Measurements from ENCODE around the gene SUPT20H. TPM values are rescaled to one million over a fixed set of nuclear protein-coding genes. Genes with fewer than 3 reads are reported as not detected.

Gene SUPT20H
- total and polyA plus RNA-seq, 10 of the 15 experiments (the other 5 are each of a cell fraction or from before 2014, with no cell fraction given) = 12.3 to 69.8 (median 47.5) TPM

GRCh38 chr13:36998624-36999041, 60.9 kb downstream of the SUPT20H start:
- ChIA-PET RAD21 (ENCODE audit: unreplicated experiment) (no interaction called here), POLR2A (no interaction called here), CTCF (interaction anchor here (1.3 to 1.9 kb wide), 2 partner anchors 17 to 140 kb away, joined by 5 to 8 read pairs; no protein-coding TSS in a partner anchor), SMC1A (ENCODE audit: uncharacterized antibody, unreplicated experiment) (interaction anchor here (0.9 to 1.6 kb wide), 2 partner anchors 16 to 67 kb away, joined by 3 to 4 read pairs; no protein-coding TSS in a partner anchor)
- in situ Hi-C loops (cut with MboI) = no loop called here
- peak overlapping the region; percentile 100 for H3K4me3 ChIP-seq
- no TSS peak for BruUV-seq (replicated peaks)
- peak overlapping the region; percentile 86 for H3K9ac ChIP-seq (ENCODE audit: control insufficient read depth, insufficient read depth, low read length)
- intact Hi-C loops (cut with micrococcal nuclease; ENCODE audit: unreplicated experiment) = loop anchor here (2.0 to 5.0 kb wide), 2 partner anchors 70 to 651 kb away; partner anchors contain the start of gene SPART
- under 1% methylated on average over 21 of the region's 21 CpGs for WGBS (ENCODE audit: insufficient coverage, insufficient replicate concordance, low lambda C conversion rate, missing lambda C conversion rate)
- H3K79me2 ChIP-seq (ENCODE audit: control insufficient read depth, insufficient read depth, low read length) = peaks cover 50% of the 10 kb centered on the region
- no peaks in the 10 kb centered on the region for H3K9me3 ChIP-seq (replicated peaks; ENCODE audit: control insufficient read depth, insufficient read depth, low read length)
- TF ChIP-seq USF2 (IDR thresholded peaks at IDR 0.05; ENCODE audit: borderline replicate concordance, low read depth, low read length) (no peak), ASH2L (IDR thresholded peaks at IDR 0.05; ENCODE audit: borderline replicate concordance, low read depth) (no peak), ETV6 (conservative IDR thresholded peaks at IDR 0.05 in 1 of 2, IDR thresholded peaks at IDR 0.05 in 1 of 2; ENCODE audit: borderline replicate concordance in 1 of 2, low read depth in 1 of 2) (no peak), KLF5 (IDR thresholded peaks at IDR 0.05; ENCODE audit: partially characterized antibody) (no peak), RB1 (IDR thresholded peaks at IDR 0.05; ENCODE audit: borderline replicate concordance) (no peak), ZZZ3 (IDR thresholded peaks at IDR 0.05; ENCODE audit: control insufficient read depth, insufficient read length, low read depth) (no peak), BACH1 (IDR thresholded peaks at IDR 0.05; ENCODE audit: borderline replicate concordance) (no peak), SMAD1 (IDR thresholded peaks at IDR 0.05; ENCODE audit: low read depth, partially characterized antibody) (no peak), PML (IDR thresholded peaks at IDR 0.05; ENCODE audit: low read length) (no peak), EZH2 (IDR thresholded peaks at IDR 0.05; ENCODE audit: borderline replicate concordance, control insufficient read depth, low read depth, low read length) (no peak), JUNB (IDR thresholded peaks at IDR 0.05) (no peak), E2F8 (IDR thresholded peaks at IDR 0.05; ENCODE audit: low read depth, partially characterized antibody) (no peak), SKIL (IDR thresholded peaks at IDR 0.05; ENCODE audit: low read depth, poor library complexity, severe bottlenecking) (no peak), SUPT20H (IDR thresholded peaks at IDR 0.05; ENCODE audit: borderline replicate concordance, control insufficient read depth, low read depth, low read length) (no peak), ZNF24 (IDR thresholded peaks at IDR 0.05) (no peak)
- H4K20me1 ChIP-seq (ENCODE audit: control insufficient read depth, insufficient read depth) = no peaks in the 10 kb centered on the region
- FAIRE-seq (no peak), ATAC-seq (peak; percentile 1; the same call in 1 of the 3 replicates), DNase-seq (ENCODE audit: low read depth, low spot score) (no peak)
- peak overlapping the region; percentile 74 for H2AFZ ChIP-seq (ENCODE audit: control insufficient read depth, low read depth, low read length)
- peak overlapping the region; percentile 83 for H3K4me2 ChIP-seq (ENCODE audit: control insufficient read depth, insufficient read depth)
- no peaks in the 10 kb centered on the region for H3K27me3 ChIP-seq (replicated peaks in 1 of 2; ENCODE audit: control insufficient read depth in 2 of 2, insufficient read depth in 2 of 2, low read length in 1 of 2)
- peaks cover 4% of the 10 kb centered on the region; the same call in 1 of the 2 replicates for H3K4me1 ChIP-seq (ENCODE audit: control insufficient read depth, insufficient read depth, low read length)
- H3K27ac ChIP-seq (ENCODE audit: control insufficient read depth, insufficient read depth) = peak overlapping the region; percentile 92
- peaks cover 0 to 6% of the 10 kb centered on the region in 2 experiments; a peak in 2 of 4 replicates for H3K36me3 ChIP-seq (ENCODE audit: control insufficient read depth in 2 of 2, insufficient read depth in 2 of 2, low read length in 1 of 2)

All from GM12878 (cell line).